Tibial nerve (tissue), 3 donors: ENCODE measurements around the gene EBF3.

Source experiments
- EP300 ChIP-seq, 2 donors: sonication (generic); formaldehyde crosslinking; IDR thresholded peaks; one replicate each; pipeline ENCODE4 v1.6.1; 2017; ENCODE audit warnings: antibody characterized with exemption in 2 of 2, mild to moderate bottlenecking in 1 of 2
- POLR2A ChIP-seq, 2 donors: fragments of 450-650 bp; IDR thresholded peaks; one replicate each; pipeline ENCODE4 v1.6.1; 2017; ENCODE audit warnings: antibody characterized with exemption in 2 of 2, mild to moderate bottlenecking in 2 of 2, moderate library complexity in 2 of 2

DNA sequence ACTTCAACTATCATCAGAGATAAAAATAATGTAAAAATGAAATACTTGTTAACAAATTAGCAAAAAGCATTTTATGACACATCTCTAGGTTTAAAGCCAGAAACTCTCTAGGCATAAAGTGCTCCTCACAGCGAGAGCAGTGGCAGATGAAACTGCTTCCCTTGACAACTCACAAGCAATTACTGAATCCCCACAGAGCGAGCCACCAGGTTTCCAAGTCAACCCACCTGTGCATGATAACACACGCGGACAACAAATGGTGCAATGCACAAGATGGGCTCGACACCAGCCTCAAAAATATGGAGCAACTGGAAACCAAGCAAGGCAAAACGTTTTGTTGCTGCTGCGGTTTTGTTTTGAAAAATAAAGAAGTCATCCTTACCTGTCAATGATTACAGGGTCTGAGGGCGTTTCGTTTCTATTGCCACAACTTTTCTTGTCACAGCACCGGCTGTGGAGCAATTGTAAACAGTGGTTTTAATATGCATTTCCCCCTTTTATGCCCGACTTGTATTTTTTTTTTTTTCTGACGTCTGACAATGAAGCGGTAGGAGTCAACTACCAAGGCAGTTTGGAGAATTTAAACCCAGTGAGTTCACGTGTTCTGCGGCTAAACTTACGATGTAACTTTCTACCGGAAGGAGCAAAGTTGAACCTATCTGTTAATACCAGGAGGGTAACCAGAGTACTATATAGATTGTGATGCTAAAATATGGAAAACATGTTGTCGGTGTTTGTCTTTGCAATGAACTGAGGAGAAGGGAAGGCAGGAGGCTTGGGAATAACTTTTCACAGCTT is 7.0 kb downstream of the EBF3 start:
- TF ChIP-seq POLR2A (IDR thresholded peaks at IDR 0.05), result no peak
- no peak for TF ChIP-seq EP300 (IDR thresholded peaks at IDR 0.05)
